Measurements from ENCODE around the gene ZCCHC3.
A peak's percentile ranks its signal among the peaks of the same experiment; 100 is the strongest.

Gene ZCCHC3

DNA sequence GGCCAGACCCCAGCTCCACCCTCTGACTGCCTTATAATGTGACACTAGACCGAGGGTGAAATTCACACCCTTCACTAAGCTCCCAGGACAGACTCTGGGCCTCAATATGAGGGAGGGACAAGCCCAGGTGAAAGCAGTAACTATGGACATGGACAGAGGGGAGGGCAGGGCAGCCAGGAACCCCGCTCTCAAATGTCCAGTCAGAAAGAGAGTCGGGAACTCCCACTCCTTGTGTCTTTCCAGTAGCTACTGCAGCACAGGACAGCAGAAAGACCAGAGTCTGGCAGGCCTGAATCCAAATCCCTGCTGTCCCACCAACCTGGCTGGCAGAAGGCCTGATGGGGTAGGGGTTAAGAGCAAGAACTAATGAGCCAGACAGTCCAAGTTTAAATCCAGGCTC lies 13.2 kb upstream of the ZCCHC3 start:
- no peak for DNase-seq

DNA sequence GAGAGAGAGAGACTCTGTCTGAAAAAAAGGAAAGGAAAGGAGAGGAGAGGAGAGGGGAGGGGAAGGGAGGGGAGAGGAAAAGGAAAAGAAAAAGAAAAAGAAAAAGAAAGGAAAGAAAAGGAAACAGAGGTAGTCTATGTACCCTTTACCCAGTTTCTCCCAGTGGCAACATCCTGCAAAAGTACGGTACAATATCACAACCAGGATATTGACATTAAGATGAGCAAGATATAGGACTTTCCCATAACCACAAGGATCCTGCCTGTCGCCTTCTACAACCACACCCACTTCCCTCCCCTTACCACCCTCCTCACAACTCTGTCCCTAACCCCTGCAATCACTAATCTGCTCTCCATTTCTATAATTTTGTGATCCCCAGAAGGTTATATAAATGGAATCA lies 10.9 kb upstream of the ZCCHC3 start:
- no peak for DNase-seq

DNA sequence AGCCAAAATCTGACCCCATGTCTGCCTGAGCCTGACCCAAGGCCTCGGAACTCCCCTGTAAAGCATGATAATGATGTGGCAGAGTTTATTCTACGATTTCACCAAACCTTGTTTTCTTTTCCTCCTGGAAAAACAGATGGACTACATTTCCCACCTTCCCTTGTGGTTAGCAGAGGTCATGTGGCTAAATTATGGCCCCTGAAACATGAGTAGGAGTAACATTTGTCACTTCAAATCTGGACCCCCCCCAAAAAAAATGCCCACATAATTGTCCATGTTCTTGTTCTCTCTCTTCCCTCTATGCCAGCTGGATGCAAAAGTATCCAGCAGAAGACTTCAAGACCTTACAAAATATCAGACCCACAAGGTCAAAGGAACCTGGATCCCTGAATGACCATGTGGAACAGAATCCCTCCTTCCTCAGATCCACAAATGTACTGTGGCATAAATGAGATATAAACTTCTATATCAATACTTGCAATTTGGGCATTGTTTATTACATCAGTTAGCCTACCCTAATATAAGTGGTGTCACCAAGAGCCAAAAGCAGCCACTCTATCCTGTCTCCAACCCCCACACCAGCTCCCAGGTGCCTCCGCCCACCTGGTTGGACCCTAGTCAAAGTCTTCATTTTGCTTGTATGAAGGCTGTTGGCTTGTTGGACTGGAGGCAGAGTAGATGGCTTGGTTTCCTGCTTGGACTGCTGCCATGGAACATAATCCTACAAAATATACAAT lies 8.2 kb upstream of the ZCCHC3 start:
- DNase-seq = no peak

DNA sequence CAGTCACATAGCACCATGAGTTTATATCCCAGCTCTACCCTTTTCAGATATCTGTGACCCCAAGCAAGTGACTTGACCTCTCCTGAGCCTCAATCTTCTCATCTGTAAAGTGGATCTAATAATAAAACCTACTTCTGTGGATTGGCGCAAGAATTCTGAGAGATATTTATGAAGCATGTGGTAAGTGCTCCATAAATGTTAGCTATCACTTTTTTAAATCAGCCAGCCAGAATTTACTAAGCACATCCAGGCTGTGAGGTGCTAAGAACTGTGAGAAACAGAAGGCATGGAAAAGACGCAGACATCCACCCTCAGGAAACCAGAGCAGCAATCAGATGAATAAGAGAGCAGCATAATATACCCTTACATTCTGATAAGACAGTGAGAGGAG lies 7.7 kb upstream of the ZCCHC3 start:
- no peak for DNase-seq

DNA sequence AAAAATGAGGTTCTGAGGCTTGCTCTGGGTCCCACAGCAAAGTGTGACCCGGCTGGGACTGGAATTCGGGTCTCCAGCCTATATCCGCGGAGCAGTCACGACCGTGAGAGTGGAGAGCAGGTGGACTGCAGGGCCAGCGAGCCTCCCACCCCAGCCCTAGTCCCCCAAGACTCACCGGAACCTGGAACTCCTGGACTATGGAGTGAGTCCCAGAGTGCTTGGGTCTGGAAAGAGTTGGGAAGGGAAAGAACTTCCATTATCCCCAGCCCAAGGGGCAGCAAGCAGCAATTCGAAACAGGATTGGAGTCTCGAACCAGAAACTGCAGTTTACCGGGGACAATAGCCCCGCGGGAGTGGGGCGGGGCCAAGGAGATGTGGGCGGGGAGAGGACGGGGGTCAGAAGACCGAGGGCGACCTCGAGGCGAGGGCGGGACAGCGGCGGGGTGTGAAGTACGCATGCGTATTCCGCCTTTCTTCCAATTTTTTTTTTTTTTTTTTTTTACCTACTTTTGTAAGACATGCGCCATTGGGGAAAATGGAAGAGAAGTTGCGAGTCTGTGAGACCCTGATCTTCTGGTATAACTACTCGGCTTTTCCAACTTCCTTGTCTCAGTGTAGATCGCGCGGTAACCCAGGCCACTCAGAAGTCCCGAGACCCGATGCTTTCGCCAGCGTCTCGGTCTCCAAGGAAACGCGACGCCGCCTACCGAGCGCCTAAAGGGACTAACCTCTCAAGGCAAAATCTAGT lies 7.1 kb upstream of the ZCCHC3 start, which contains the start of gene C20orf96:
C20orf96 (minus strand) TSS at position 667 of the 748 bp plus-strand sequence; CDS start at position 527, 140 bp downstream.
- DNase-seq = peak; percentile 89

DNA sequence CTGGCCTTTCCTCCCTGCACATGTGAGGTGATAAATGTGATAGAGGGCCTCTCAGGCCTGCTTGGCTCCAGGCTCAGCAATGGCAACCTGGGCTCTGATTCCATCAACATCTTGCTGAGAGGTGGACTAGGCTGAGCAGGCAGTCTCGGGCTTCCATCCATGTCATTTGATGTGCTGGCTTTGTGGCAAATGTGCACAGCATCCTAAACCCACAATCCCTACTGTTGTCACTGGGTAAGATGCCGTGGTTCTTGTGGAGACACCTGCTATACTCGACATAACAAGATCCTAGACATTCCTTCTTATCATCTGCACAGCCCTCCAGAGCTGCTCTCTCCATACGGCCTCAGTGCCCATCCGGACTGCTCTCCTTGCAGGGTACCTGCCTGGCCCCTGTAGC lies 2.8 kb upstream of the ZCCHC3 start:
- DNase-seq = no peak

DNA sequence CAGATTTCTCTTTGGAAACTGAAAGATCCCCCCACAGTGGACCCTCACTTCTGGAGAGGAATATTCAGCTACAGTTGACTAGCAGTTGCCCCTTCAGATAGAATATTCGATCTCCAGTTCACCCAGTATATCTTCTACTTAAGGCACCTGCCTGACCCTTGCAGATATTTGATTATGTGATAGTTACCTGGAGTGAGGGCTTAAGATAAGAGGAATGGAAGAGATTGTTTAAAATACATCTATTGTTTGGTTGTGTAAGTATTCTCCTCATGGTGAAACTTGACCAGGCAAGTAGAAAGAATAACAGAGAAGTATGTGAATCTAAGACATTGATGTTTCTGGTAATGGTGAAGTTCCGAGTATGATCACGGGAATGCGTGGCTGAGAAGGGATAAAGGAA lies 1.6 kb upstream of the ZCCHC3 start:
- DNase-seq = no peak

DNA sequence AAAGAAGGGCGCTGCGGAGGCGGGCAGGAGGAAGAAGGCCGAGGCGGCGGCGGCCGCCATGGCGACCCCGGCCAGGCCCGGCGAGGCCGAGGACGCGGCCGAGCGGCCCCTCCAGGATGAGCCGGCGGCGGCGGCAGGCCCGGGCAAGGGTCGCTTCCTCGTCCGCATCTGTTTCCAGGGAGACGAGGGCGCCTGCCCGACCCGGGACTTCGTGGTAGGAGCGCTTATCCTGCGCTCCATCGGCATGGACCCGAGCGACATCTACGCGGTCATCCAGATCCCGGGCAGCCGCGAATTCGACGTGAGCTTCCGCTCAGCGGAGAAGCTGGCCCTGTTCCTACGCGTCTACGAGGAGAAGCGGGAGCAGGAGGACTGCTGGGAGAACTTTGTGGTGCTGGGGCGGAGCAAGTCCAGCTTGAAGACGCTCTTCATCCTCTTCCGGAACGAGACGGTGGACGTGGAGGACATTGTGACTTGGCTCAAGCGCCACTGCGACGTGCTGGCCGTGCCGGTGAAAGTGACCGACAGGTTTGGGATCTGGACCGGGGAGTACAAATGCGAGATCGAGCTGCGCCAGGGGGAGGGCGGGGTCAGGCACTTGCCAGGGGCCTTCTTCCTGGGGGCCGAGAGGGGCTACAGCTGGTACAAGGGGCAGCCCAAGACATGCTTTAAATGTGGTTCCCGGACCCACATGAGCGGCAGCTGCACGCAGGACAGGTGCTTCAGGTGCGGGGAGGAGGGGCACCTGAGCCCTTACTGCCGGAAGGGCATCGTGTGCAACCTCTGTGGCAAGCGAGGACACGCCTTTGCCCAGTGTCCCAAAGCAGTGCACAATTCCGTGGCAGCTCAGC lies 780 bp downstream of the ZCCHC3 start:
- peak; percentile 57 for DNase-seq

DNA sequence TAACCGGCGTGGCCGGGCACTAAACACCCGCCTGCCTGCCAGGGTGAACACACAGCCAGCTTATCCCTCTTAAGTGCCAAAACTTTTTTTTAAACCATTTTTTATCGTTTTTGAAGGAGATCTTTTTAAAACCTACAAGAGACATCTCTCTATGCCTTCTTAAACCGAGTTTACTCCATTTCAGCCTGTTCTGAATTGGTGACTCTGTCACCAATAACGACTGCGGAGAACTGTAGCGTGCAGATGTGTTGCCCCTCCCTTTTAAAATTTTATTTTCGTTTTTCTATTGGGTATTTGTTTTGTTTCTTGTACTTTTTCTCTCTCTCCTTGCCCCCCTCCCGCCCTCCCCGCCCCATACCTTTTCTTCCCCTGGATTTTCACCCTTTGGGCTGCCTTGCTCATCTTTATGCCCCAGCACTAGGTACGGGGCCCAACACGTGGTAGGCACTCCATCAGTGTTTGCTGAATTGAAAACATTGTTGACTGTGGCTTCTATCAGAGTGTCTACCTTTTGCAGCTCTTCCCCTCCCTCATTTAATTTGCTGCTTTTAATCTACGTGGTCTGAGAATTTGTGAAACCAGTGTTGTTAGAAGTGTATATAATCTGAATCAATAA lies 1.5 kb downstream of the ZCCHC3 start:
- no peak for DNase-seq

DNA sequence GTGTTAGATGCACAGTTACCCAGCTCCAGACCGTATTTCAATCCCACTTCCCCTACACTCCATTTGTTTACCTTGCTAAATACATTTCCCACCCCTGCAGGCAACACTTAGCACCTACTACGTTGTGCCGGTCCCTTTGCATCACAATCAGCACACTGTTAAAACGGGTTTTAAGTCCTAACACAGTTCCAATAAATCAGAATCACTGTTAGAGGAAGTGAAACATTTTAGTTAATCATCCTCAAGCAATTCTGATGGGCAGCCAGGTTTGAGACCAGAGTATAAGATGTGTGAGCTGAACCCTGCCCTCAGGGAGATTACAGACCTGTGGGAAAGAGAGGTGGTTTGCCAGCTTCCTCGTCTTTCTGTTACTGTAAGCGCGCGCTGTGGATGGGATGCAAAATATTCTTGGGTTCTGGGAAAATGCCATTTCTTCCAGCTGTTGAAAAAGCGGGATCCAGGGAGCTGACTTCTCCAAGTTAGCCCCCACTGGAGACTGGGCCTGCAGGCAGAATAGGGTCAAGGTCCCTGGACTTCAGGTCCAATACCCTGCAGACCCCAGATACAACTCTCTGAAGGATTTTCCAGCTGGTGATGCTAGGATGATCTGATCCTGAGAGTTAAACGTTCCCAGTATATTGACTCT lies 3.1 kb downstream of the ZCCHC3 start:
- no peak for DNase-seq

DNA sequence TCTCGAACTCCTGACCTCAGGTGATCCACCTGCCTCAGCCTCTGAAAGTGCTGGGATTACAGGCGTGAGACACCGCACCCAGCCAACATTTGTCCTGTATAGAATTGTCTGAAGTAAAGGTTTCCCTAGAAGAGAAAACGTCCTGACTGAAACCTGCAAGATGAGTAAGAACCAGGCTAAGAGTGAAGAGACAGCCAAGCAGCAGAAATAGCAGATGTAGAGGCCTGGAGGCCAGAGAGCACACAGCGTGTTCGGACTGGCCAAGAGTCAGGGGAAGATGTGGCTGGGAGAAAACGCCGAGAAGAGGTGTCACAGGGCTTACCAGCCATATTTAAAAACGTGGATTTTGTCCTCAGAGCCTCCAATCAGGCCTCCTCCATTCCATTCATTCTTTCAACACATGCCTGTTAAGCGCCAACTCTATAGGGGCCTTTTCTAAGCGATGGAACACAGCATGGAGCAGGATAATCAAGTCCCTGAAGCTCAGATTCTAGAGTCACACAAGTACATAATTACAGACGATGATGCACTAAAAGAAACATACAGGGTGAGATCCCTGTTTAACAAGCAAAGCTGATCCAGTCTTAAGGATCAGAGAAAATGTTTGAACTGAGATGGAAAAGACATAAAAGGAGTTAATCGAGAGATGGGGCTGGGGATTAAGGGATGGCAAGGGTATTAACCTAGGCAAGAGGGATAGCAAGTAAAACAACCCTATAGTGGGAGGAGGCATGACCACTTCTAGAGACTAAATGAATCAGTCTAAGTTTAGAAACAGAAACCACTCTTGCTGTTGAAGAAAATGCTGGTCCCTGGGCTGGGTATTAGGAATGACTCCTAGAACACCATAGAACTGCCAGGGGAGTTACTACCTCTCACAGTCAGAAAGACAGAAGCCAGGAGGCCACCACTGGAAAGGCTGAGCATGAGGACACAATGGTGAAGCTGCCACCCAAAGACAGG lies 4.8 kb downstream of the ZCCHC3 start:
- DNase-seq = no peak

DNA sequence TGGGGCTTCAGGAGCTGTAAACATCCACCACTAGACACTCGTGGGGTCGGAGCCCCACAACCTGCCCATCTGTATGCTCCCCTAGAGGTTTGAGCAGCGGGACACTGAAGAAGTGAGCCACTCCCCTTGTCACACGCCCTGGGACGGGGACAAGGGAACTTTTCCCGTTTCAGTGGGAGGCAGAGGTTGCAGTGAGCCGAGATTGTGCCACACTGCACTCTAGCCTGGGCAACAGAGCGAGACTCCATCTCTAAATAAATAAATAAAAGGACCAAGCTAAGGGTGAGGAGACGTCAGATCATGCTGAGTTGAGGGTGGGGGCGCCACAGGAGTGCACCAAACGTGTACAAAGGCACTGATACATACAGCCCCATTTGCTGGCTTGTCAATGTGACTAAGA lies 8.4 kb downstream of the ZCCHC3 start:
- DNase-seq = no peak

DNA sequence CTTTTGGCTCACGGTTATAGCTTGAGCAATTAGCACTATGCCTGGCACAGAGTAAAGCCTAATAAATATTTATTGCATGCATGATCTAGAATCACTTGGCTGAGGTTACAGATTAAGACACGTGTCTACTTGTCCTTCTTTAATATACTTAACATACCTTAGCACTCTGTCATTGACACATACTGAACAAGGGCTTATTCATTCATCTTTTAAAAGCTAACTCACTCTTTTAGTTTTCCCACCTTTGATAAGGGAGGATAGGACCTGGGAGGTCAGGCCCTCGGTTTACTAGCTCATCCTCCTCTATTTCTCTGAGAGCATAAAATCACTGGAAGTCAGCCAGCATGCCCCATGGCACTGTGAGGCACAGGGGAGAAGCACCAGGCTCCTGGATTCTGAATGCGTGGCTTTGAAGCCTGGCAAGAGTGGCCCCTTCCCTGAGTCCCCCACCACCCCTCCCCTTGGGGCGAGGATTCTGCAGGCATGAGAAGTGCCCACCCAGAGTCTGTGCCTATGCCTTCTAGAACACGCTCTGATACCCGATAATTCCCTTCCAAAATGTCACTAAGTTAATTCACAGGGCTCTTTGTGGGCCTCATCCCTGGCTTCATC lies 11.2 kb downstream of the ZCCHC3 start:
- no peak for DNase-seq

DNA sequence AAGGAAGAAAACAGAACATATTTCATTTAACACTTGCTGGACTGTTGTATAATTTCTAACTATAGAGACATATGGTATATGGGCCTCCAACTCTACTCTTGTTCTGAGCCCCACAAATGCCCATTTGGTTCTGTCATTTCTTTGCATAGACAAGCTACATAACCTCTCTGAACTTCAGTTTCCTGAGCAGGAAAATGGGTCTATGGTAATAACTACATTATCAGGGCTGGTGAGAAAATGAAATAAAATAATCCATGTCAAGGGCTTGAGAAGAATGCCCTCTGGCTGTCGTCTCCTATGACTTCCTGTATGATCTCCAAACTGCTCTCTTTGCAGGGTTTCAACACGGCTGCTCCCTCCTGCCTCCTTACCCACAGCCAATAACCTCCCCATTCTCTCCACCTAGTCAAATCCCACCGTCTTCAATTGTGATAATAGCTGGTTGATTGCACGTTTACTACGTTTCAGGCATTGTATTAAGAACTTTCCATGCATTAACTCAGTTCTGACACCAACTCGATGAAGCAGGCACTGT lies 12.0 kb downstream of the ZCCHC3 start:
- no peak for DNase-seq

DNA sequence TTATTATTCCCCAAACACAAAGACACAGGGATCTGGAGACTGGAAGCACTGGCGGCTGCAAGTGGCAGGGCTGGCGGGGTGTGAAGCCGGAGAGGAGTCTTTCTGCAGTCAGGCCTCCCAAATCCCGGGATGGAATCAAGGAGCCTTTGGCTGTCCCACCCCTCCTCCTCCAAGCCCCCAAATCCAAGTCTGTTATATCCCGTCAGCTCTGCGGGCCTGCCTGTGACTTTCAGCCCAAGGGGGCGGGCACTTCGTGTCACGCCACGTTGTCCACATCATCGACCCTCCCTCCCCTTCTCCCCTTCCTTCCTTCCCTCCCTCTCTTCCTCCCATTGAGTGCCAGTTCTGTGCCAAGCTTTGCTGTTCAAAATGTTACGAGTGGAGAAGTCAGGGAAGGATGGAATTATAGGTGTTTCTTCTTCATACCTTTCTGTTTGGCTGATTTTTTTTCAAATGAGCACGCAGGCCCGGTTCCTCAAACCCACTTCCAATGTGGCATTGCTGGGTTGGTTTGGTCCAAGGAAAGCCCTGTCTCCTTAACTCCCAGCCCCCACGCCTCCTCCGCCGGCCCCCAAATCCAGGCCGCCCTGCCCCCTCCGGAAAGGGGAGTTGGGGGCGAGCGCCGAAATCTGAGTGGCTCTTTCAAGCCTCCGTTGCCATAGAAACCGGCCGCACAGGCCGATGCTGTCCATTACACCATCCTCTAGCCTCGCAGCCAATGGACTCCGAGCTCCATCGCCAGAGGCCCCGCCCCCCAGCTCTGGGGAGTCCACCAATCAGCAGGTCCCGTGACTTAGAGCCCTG lies 12.7 kb downstream of the ZCCHC3 start:
- DNase-seq = peak; percentile 84

DNA sequence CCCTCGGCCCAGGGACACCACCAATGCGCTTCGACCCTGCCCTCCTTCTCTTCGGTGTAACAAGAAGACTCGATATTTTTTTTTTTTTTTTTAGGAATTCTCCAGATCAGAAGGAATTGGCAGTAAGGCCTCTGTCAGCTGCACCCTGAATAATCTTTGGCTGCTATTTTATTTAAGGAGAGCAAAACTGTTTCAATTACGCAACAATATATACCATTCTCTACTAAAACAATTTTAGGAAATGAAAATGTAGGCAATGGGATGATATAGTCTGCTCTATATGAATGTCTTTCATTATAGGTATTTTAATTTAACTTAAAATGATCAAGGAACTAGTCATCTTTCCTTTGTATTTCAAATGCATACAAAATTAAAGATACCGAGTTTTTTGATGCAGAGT lies 13.3 kb downstream of the ZCCHC3 start:
- DNase-seq = no peak

DNA sequence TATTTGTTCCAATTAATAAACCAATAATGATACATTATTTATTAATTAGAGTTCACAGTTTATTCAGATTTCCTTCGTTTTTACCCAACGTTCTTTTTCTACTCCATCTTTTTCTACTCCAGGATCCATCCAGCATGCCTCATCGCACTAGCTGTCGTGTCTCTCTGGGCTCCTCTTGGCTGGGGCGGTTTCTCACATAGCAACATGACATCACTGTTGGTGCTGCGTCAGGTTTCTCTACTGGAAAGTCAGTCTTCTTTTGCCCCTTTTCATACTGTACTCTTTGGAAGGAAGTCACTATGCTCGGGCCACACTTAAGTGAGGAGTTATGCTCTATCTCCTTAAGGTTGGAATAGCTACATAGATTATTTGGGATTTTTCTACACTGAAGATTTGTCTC lies 14.2 kb downstream of the ZCCHC3 start:
- no peak for DNase-seq

DNA sequence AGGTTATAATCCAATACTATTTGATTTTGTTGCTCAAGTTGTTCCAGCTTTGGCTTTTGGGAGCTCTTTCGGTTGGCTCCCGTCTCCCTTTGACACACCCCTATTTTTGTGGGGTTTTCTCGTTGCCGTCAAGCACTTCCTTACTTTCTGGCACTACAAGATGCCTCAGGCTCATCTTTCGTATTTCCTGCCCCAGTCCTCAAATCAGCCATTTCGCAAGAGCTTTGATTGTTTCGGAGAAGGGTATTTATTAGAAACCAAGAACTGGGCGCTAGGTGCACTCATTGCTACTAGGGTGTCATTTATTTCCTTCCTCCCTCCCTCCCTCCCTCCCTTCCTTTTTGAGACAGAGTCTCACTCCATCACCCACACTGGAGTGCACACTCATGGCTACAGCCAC lies 14.7 kb downstream of the ZCCHC3 start:
- DNase-seq = no peak

DNA sequence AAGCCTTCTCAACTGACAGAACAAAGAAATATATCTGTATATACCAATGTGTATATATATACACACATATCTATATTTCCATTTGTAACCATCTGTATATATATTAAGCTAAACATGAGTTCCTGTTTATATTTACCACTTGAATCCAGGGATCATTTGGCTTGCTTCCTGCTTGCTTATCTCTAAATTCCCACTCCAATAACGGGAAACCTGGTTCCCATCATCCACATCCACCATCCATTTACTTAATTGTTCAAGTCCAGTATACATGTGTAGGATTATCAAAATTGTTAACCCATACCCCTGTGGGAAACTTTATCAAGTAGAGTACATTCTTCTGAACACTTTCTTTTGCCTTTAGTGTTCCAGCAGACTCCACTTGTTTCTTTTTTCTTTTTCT lies 15.5 kb downstream of the ZCCHC3 start:
- no peak for DNase-seq

DNA sequence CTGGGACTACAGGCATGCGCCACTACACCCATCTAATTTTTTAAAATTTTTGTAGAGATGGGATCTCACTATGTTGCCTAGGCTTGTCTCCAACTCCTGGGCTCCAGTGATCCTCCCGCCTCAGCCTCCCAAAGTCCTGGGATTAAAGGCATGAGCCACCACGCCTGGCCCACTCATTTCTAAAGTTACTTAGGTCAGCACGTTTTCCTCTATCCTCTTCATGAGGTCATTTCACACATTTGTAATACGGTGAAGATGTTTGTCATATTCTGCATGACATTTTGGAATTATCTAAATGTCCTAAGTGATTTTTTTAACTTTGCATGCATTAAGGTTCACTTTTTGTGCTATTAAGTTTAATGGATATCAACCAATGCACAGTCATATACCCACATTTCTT lies 16.0 kb downstream of the ZCCHC3 start:
- no peak for DNase-seq
